Gastrocnemius medialis (tissue), 4 donors: ENCODE results near the gene RPL13A. TPM values are rescaled to one million over a fixed set of nuclear protein-coding genes. Genes with fewer than 3 reads are reported as not detected.

Experiments used
- ATAC-seq, 2 donors: fragments of 150-250 bp; one replicate each; pipeline ENCODE4 v1.9.1; 2016
- DNase-seq, 2 donors: peaks; one replicate each; pipeline ENCODE4 v3.0.0-alpha.2; 2019
- H3K27ac ChIP-seq, 4 donors: fragments of 200-600 bp; sonication (generic); 1 replicate in 1 of 4; 2 replicates in 3 of 4; pipeline ENCODE4 v1.5.1; 2016 to 2018; ENCODE audit warnings: mild to moderate bottlenecking in 2 of 4, moderate library complexity in 1 of 4
- H3K27me3 ChIP-seq, 3 donors: fragments of 200-600 bp; sonication (generic) in 2 of 3; 1 replicate in 1 of 3; 2 replicates in 2 of 3; pipeline versions ENCODE4 v1.5.1 to v1.6.0; 2016 to 2019; ENCODE audit warnings: mild to moderate bottlenecking in 1 of 3, moderate library complexity in 1 of 3
- H3K36me3 ChIP-seq, 2 donors: fragments of 200-600 bp; sonication (generic) in 1 of 2; one replicate each; pipeline ENCODE4 v1.5.1; 2017 to 2018
- H3K4me1 ChIP-seq, 2 donors: fragments of 200-600 bp; sonication (generic) in 1 of 2; one replicate each; pipeline ENCODE4 v1.5.1; 2016 to 2017; ENCODE audit warnings: mild to moderate bottlenecking in 2 of 2
- H3K4me3 ChIP-seq, 4 donors: fragments of 200-600 bp; sonication (generic) in 3 of 4; 1 replicate in 1 of 4; 2 replicates in 3 of 4; pipeline ENCODE4 v1.5.1; 2016 to 2019; ENCODE audit warnings: mild to moderate bottlenecking in 2 of 4
- H3K9me3 ChIP-seq, 3 donors: fragments of 200-600 bp; sonication (generic) in 2 of 3; 1 replicate in 1 of 3; 2 replicates in 2 of 3; pipeline ENCODE4 v1.5.1; 2016 to 2019
- POLR2A ChIP-seq, 2 donors: fragments of 450-650 bp; IDR thresholded peaks; one replicate each; pipeline ENCODE4 v1.6.1; 2017; ENCODE audit warnings: antibody characterized with exemption in 2 of 2, mild to moderate bottlenecking in 2 of 2, moderate library complexity in 2 of 2
- in situ Hi-C, 4 donors: fragments of 200-750 bp; cut with MboI; loops; one replicate each; pipeline versions ENCODE4 v1.15.0 to v1.8.0; 2017; ENCODE audit warnings: low sequenced_read_pairs in 4 of 4
- intact Hi-C: fragments of 100-400 bp; cut with DNase I; formaldehyde crosslinking; loops from one replicate; pipeline ENCODE4 v1.15.1; 2023; ENCODE audit warnings: low total_unique reads
- total RNA-seq, 4 donors: library from RNA; depleted of rRNA; stranded (reverse); fragments of >200 nt; gene quantifications; one replicate each; pipeline versions ENCODE4 v1.1.0 to v1.2.3, GENCODE V29; 2016
- TF ChIP-seq, protein P1 (sequence below), 5 experiments: fragments of 450-650 bp in 3 of 5; fragments of 200-600 bp in 2 of 5; sonication (generic) in 2 of 5; IDR thresholded peaks in 4 of 5; conservative IDR thresholded peaks in 1 of 5; 1 replicate in 4 of 5; 2 replicates in 1 of 5; pipeline ENCODE4 v1.5.1; 2016 to 2019; ENCODE audit warnings: antibody characterized with exemption in 5 of 5, mild to moderate bottlenecking in 3 of 5, moderate library complexity in 3 of 5

RPL13A gene
- total RNA-seq, 4 donors from 2014 or later = 1,565 to 2,260 (median 1,899) TPM

DNA sequence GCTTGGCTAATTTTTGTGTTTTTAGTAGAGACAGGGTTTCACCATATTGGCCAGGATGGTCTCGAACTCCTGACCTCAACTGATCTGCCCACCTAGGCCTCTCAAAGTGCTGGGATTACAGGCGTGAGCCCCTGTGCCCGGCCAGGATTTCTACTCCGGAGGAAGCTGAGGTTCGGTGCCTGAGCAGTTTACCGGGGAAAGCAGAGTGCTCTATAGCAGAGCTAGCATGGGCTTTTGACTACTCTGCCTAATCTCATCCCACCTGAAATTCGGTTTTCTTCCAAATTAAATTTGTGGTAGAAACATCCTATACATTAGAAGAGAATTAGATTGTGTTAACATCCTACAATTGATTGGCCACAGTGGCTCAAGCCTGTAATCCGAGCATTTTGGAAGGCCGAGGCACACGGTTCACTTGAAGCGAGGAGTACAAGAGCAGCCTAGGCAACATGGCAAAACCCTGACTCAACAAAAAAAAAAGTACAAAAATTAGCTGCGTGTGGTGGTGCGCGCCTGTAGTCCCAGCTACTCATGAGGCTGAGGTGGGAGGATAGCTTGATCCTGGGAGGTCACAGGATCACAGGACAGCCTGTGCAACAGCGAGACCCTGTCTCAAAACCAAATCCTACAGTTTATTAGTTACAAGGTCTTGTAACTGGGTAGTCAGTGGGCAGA lies 1.6 kb downstream of the RPL13A start:
- Histone ChIP-seq H3K27me3 (no peaks in the 10 kb centered on the region), H3K4me3 (peak overlapping the region; percentile 83 to 96 (median 90)), H3K9me3 (no peaks in the 10 kb centered on the region), H3K27ac (peak overlapping the region; percentile 87 to 98 (median 94)), H3K36me3 (peaks cover 0 to 38% of the 10 kb centered on the region in 2 donors), H3K4me1 (peaks cover 21 to 29% of the 10 kb centered on the region in 2 donors)
- intact Hi-C loops (no loop called here), in situ Hi-C loops (no loop called here)
- no peak for ATAC-seq
- no peak for DNase-seq
- TF ChIP-seq, protein P1, sequence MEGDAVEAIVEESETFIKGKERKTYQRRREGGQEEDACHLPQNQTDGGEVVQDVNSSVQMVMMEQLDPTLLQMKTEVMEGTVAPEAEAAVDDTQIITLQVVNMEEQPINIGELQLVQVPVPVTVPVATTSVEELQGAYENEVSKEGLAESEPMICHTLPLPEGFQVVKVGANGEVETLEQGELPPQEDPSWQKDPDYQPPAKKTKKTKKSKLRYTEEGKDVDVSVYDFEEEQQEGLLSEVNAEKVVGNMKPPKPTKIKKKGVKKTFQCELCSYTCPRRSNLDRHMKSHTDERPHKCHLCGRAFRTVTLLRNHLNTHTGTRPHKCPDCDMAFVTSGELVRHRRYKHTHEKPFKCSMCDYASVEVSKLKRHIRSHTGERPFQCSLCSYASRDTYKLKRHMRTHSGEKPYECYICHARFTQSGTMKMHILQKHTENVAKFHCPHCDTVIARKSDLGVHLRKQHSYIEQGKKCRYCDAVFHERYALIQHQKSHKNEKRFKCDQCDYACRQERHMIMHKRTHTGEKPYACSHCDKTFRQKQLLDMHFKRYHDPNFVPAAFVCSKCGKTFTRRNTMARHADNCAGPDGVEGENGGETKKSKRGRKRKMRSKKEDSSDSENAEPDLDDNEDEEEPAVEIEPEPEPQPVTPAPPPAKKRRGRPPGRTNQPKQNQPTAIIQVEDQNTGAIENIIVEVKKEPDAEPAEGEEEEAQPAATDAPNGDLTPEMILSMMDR (IDR thresholded peaks at IDR 0.05 in 4 of 5, conservative IDR thresholded peaks at IDR 0.05 in 1 of 5) = no peak
- TF ChIP-seq POLR2A (IDR thresholded peaks at IDR 0.05) = no peak

DNA sequence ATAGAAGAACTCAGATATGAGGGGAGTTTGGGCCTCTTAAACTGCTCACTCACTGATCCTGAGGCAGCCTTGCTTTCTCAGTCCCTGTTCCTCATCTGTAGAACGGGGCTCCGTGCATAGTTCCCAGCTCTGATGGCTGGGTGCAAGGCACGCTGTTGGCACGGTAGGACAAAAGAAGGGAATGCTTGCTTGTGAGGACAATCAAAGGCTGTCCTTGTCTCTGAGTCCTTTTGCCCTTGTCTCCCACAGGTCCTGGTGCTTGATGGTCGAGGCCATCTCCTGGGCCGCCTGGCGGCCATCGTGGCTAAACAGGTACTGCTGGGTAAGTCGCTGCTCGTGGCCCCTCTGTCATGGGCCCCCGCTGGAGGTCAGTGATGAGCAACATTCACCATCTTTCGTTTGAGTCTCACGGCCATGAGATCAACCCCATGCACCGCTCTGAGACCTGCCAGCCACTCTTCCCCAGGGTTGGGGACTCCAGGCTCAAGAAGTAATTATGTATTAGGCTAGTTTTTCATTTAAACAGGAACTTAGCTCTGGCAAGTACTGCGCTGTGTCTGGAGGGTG lies 2.3 kb downstream of the RPL13A start:
- Histone ChIP-seq H3K4me1 (peaks cover 21 to 29% of the 10 kb centered on the region in 2 donors), H3K27me3 (no peaks in the 10 kb centered on the region), H3K27ac (peak overlapping the region; percentile 87 to 98 (median 94)), H3K36me3 (peaks cover 0 to 38% of the 10 kb centered on the region in 2 donors), H3K9me3 (no peaks in the 10 kb centered on the region), H3K4me3 (peak overlapping the region in 3 of 4 donors; percentile 84 to 96 (median 95))
- in situ Hi-C loops = no loop called here
- intact Hi-C loops = no loop called here
- no peak for ATAC-seq
- TF ChIP-seq POLR2A (IDR thresholded peaks at IDR 0.05) = no peak
- TF ChIP-seq, protein P1 (IDR thresholded peaks at IDR 0.05 in 4 of 5, conservative IDR thresholded peaks at IDR 0.05 in 1 of 5) = no peak
- no peak for DNase-seq

DNA sequence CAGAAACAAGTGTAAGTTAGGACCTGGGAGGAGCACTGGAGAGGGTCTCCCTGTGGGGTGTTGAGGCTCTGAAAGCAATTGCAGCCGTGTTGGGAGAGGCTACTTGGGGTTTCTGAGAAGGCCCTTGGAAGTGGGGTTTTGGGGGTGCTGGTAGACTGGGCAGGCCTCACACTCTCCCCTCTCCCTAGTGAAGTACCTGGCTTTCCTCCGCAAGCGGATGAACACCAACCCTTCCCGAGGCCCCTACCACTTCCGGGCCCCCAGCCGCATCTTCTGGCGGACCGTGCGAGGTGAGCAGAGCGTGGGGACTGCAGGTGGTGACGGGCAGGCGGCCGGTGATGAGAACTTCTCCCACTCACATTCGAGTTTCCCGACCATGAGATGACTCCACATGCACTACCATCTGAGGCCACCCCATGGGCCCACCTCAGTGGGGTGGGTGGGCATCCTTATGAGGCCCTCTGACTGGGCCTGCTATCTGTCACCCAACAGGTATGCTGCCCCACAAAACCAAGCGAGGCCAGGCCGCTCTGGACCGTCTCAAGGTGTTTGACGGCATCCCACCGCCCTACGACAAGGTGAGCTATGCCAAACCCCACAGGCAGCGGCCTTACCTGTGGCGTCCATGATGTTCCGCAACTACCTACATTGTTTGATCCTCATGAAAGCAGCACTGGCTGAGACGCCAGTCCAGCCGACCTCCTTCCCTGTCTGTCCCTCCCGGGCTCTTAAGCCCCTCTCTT lies 3.0 kb downstream of the RPL13A start:
- Histone ChIP-seq H3K4me1 (peaks cover 26 to 32% of the 10 kb centered on the region in 2 donors), H3K4me3 (no peak overlapping the region), H3K27me3 (no peaks in the 10 kb centered on the region), H3K36me3 (peaks cover 0 to 38% of the 10 kb centered on the region in 2 donors), H3K27ac (peak overlapping the region; percentile 87 to 98 (median 94)), H3K9me3 (no peaks in the 10 kb centered on the region)
- DNase-seq (no peak), ATAC-seq (no peak)
- intact Hi-C loops (no loop called here), in situ Hi-C loops (no loop called here)
- TF ChIP-seq, protein P1 (IDR thresholded peaks at IDR 0.05 in 4 of 5, conservative IDR thresholded peaks at IDR 0.05 in 1 of 5) = no peak
- no peak for TF ChIP-seq POLR2A (IDR thresholded peaks at IDR 0.05)

DNA sequence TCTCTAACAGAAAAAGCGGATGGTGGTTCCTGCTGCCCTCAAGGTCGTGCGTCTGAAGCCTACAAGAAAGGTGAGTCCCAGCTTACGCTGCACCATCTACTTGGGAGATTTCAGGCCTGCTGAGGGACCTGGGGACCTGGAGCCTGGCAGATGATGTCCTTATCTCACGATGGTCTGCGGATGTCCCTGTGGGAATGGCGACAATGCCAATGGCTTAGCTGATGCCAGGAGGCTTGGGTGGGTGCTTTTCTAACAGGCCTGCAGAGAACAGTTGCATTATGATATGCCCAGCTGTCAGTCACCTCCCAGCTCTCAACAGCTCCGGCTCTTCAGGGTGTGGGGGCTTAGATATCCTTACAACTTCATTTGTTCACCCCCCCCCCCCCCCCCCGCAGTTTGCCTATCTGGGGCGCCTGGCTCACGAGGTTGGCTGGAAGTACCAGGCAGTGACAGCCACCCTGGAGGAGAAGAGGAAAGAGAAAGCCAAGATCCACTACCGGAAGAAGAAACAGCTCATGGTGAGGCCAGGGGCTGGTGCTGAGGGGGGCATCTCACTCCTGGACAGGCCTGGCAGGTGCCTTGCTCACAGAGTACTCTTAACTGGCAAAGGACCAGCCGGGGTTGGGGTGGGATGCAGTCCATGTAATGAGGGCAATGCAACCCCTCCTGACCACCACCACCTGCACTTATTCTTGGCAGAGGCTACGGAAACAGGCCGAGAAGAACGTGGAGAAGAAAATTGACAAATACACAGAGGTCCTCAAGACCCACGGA lies 3.8 kb downstream of the RPL13A start:
- Histone ChIP-seq H3K27me3 (no peaks in the 10 kb centered on the region), H3K4me3 (no peak overlapping the region), H3K9me3 (no peaks in the 10 kb centered on the region), H3K36me3 (peaks cover 0 to 38% of the 10 kb centered on the region in 2 donors), H3K27ac (peak overlapping the region in 1 of 4 donors; percentile 96), H3K4me1 (peaks cover 28 to 34% of the 10 kb centered on the region in 2 donors)
- intact Hi-C loops (no loop called here), in situ Hi-C loops (no loop called here)
- TF ChIP-seq, protein P1 (IDR thresholded peaks at IDR 0.05 in 4 of 5, conservative IDR thresholded peaks at IDR 0.05 in 1 of 5) = no peak
- TF ChIP-seq POLR2A (IDR thresholded peaks at IDR 0.05) = no peak
- DNase-seq (no peak), ATAC-seq (no peak)
